ENCODE measurements around the gene POLN. TPM values are rescaled to one million over a fixed set of nuclear protein-coding genes. Genes with fewer than 3 reads are reported as not detected.
A peak's percentile ranks its signal among the peaks of the same experiment; 100 is the strongest.

POLN gene
- polyA plus RNA-seq (ENCODE audit: insufficient read length in 10 of 10), result 1 to 10 TPM; 1.6 to 4.8 (median 2.4) TPM
- long read RNA-seq, donor 1, result 0 reads
- long read RNA-seq, donor 2, result 0 reads
- long read RNA-seq, donor 3, result 0 reads
- long read RNA-seq, donor 4, result 0 reads
- long read RNA-seq, donor 5, result 0 reads
- long read RNA-seq, donor 6, result 0 reads
- long read RNA-seq, donor 7, result 0 reads
- long read RNA-seq, donor 8, result 0 reads
- long read RNA-seq, donor 9, result 0 reads

DNA sequence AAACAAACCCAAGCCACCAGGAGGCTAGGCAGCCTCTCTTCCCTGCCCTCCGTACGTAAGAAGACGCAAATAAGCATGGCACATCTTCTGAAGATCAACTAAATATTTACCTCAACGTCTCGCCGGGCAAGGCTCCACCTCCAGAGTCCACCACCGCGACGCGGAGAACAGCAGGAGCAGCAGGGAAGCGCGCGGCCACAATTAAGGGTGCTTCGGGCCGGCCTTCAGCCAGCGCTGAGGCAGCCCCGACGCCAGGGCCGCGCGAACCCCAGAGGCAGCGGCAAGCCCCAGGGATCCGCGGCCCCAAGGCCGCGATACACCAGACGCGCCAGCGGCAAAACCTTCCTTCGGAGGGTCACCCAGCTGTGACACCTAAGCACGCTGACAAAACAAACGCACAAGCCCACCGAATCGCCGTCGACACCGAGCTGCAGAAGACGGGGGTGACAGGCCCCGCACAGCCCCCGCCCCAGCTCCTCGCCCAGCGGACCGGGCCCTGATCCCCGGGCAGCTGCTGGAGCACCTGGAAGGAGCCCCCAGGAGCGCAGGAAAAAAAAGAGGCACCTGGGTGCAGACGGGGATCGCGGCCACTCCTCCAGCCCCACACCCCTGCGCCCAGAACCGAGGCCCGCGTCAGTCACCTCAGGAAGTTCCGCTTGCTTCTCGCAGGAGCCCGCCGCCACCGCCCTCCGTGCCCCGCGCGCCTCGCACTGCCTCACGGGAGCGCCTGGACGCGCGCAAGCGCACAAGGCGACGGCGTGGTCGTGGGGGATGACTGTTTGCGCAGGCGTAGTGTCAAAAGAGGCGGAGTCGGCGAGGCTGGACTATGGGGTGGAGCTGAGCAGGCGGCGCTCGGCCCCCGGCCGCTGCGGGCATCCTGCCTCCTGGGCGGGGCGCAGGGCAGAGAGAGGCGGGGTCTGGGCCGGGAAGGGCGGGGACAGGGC lies at the start of gene POLN, which contains the start of gene HAUS3:
TSS of gene POLN (minus strand) at position 712 of the 944 bp plus-strand sequence. CDS start 12,890 bp downstream, outside the sequence.
TSS of gene HAUS3 (minus strand) at position 712 of the 944 bp plus-strand sequence. CDS start 1,175 bp downstream, outside the sequence.
- peak; percentile 97 to 99 (median 99) for DNase-seq

DNA sequence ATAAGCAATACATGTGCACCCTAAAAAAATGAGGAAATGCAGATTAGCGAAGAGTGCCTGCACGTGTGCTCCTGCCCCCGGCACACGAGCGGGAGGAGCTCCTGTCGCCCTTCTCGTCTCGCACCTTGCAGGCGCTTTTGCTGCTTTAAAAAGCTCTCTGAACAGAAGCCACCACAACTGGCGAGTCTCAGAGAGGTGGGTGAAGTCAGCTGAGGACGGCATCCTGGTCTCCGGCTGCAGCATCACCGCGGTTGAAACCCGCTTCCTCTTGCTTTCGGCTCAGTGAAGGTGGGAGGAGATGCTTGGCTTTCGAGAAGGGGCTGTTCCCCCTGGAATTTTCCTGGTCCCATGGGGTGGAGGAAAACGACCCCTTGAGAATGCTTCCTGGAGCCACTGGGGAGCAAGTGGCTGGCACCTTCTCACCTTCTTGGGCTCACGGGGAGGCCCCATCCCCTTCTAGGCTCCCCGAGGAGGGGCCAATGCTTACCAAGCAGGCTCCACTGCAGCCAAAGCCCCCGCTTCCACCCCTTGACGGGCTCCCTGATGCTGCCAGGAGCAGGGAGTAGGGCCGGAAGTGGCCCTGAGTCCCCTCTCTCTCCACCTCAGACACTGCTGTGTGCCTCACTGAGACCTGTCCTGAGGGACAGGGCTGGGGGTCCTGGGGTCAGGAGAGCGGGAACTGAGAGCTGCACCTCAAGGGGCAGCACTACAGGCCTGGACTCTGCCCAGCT lies 49.2 kb upstream of the POLN start:
- no peak for DNase-seq

DNA sequence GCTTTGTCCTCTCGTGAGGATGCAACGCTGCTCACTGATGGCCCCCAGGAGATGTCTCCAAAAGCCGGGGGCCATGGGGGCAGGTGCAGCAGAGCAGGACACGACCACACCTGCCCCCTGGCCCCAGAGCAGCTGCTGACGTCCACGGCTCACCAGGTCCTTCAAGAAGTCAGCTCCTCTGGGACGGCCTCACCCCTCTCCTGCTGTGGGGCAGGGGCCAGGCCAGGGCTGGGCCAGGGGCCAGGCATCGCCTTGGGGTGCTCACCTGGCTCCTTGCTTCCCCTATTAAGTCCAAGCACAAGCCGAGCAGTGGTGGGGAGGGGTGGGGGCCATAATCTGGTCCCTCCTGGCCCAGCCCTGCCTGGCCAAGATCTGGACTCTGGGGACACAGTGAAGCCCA lies 48.6 kb upstream of the POLN start:
- DNase-seq, result no peak

DNA sequence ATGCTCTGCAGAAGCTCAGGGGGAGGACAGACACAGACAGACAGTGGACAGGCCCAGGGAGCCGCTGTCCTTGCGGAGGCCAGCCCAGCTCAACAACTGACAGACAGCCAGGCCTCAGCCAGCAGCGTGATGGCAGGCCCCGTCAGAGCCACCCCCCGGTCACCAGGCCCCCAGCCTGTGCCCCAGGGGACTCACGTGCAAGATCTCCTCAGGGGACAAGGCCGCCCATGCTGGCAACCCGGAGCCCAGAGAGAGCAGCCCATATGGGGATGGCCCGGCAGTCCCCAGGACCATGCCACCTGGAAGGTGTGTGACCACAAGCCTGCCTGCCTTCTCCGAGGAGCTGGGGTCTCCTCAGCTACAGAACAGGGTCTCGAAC lies 48.0 kb upstream of the POLN start:
- no peak for DNase-seq

DNA sequence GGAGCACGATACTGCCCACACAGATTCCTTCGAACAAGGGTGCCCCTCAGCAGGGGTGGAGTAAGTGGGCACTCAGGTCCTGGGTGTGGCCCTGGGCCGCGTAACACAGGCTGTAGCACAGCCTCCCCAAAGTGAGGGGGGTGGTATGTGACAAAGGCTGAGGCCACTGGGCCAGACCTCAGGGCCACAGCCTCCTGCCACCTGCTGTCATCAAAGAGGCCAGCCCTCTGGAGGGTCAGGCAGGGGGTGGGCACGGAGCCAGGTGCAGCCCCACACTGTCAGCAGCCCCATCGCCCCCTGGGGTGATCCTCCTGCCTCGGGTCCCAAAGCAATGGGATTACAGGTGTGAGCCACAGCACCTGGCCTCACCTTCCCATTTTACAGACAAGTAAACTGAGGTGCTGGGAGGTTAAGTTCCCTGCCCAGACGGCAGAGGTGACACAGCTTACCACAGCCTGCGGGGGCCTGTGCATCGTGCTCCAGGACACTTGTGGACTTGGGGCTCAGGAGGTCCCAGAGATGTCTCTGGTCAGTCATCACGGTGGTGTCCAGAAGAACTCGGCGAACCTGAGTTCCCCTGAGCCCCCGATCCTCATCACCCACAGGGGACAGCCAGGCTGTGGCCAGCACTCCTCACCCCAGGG lies 47.5 kb upstream of the POLN start:
- DNase-seq, result no peak

DNA sequence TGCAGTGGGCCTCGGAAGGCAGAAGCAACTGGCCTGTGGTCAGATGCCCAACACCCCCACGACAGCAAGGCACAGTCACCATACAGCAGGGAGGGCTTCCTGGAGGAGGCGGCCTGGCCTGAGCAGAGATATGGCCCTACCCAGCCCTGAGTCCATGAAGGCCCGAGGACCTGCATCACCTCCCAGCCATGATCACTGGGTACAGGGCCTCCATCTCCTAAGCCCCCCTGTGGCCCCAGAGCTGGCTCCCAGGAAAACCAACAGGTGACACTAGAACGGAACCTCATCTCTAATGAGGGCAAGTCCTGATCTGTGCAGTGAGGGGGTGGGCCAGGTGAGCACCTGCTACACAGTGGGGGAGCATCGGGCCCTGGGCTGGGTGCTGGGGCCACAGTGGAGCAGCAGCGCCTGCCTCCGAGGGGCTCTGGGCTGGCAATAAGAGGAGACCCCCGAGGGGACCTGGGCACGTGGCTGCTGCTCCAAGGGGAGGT lies 46.2 kb upstream of the POLN start:
- DNase-seq, result no peak

DNA sequence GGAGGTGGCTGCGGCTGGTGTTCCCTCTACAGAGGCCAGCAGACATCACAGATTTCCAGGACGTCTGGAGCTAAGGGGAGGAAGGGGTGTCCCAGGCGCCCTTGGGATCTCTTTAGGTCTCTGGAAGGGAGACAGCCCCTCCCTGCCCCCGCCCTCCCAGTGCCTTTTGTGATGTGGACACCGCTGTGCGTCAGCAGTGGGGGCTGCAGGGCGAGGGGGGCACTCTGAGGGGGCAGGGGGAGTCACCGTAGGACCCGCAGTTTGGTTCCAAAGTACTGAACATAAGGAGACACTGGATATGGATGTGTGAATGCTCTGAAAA lies 45.6 kb upstream of the POLN start:
- DNase-seq, result no peak

DNA sequence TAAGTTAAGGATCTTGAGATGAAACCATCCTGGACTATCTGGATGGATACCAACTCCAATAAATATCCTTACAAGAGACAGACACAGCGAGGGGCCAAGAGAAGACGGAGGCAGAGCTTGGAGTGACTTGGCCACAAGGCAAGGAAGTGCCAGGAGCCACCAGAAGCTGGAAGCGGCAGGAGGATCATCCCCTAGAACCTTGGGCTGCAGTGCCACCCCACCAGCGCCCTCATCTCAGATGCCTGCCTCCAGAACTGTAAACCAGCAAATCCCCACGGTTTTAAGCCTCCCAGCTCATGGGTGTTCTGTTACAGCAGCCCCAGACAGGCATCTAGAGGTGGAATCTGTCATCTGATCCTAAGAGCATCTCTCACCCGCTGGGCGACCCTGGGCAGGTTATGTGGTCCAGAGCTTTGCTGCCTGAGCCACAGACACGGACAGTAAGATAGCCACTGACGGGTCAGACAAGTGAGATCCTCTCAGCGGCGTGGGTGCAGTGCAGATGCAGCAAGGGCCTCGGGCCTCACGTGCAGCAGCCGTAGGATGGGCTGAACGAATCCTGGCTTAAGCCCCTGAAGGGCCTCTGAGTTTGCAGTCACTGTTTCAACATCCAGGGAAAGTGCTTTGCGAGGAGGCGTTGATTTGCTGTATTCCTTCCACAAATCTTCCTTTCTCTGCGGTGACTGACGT lies 45.1 kb upstream of the POLN start:
- DNase-seq, result peak in 1 of 3 donors; percentile 44

DNA sequence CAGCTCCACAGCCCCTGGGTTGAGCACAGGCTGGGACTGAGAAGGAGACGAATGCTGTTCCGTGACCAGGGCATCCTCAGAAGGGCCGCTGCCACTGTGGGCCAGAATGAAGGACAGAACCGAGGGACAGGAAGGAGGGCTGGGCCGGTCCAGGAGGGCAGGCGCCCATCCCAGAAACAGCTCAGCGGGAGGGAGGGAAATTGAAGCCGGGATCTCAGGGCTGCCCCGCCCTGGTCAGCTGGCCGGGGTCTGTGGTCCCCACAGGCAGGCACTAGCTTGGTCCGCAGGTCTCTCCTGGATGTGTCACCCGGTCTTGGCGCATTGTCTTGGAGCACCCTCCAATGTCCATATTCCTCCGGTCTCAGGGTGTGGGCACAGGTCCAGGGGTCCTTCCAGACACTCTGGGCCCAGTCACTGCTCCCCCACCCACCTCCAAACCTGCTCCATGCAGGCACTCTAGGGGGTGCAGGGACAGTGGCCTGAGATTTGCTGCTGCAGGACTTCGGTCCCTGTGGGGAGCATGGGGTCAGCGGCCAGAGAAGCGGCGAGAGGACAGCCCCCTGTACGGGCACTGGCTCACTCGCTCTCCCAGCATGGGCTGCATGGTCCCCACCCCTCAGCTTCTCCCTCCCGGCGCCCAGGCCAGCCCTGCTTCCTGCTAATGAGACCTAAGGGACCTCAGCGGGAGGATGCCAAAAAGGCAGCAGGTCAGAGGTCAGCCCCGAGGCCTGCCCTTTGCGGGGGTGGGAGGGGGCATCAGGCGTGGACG lies 43.9 kb upstream of the POLN start:
- DNase-seq, result no peak

DNA sequence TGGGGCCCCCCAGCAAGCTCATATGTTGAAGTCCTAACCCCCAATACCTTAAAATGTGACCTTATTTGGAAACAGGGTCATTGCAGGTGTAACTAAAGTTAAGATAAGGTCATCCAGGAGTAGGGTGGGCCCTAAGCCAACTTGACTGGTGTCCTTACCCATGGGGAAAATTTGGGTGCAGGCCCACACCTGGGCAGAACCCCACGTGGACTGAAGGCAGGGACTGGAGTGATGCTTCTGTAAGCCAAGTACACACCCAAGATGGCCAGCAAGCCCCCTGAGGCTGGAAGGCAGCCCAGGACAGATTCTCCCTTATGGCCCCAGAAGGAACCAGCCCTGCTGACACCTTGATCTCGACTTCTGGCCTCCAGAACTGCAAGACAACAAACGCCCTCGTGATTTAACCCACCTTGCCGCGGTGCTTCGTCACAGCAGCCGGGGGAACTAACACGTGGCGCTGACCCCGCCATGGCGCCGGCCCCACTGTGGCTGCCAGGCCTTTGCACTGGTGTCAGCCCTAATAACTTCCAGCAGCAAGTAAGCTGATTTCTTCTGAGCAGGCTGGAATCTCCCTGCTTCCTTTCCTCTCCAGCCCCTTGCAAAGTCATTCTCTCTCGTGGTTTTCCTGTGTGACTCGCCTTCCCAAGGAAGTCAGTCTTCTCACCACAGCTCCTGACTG lies 43.2 kb upstream of the POLN start:
- peak in 1 of 3 donors; percentile 17 for DNase-seq

DNA sequence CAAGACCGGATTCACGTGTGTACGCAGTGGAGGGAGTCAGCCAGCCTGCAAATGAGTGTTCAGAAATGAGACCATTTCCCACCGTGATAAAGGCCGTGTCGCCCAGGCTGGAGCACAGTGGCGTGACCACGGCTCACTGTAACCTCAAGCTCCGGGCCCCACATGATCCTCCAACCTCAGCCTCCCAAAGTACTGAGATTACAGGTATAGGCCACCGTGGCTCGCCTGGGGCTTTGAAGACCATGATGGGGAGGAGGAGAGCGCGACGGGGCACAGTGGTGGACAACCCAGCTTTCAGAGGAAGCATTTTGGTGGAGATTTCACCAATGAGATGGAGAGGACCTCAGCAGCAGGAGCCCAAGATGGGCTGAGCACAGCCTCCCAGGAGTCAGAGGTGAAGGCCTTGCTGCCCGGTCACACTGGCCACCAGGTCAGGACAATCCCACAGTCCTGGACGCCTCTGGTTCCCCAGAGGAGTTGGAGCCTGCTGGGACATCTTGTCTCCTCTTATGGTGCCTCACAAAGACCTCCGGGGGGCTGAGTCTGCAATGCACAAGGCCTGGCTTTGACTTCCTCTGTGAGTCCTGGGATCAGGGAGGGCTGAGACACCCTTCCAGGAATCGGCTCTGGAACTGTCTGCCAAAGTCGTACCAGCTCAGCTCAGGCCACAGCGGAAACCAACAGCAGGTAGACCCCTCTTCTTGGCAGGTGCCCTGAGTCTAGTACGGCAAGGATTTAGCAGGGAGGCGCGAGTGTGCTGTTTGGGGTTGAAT lies 42.4 kb upstream of the POLN start:
- DNase-seq, result no peak

DNA sequence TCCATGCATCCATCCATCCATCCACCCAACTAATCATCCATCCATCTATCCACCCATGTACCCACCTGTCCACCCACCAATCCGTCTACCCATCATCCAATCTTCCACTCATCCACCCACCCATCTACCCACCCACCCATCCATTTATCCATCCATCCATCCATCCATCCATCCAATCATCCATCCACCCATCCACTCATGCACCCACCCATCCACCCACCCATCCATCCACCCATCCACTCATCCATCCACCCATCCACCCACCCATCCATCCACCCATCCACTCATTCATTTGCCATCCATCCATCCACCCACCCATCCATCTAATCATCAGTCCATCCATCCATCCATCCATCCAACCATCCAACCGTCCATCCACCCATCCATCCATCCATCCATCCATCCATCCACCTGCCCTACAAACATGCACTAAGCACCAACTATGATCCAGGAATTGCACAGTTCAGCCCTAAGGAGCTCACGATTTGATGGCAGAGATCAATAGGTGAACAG lies 41.3 kb upstream of the POLN start:
- no peak for DNase-seq

DNA sequence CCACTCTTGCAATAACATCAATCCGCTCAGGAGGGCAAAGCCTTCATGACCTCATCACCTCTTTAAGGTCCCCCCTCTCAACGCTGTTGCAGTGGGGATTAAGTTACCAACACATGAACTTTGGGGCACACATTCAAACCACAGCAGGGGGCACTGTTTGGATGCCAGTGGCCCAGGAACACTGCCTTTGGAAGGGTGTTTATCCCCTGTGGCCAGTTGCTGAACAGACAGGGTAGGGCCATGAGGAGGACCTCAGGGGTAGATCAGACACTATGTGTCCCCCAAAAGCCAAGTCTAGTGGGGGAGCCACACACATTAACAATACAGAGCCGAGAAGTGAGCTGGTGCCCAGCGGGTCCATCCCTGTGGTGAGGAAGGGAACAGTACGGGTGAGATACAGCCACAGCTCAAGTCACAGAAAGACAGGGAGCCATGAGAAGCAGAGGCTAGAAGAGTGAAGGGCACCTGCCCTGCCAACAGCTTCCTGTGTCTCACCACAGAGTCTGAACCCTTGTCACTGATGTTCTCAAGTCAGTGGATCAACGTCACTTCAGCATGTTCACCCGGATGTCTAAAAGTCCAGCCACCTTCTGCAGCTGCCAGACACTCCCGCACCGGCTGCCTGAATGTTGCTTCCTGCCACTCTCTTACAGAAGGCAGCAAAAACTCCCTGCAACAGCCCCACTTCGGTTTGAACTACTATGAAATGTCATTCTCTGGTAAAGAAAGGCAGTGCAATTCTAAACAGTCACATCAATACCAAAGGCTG lies 39.8 kb upstream of the POLN start:
- DNase-seq, result no peak

DNA sequence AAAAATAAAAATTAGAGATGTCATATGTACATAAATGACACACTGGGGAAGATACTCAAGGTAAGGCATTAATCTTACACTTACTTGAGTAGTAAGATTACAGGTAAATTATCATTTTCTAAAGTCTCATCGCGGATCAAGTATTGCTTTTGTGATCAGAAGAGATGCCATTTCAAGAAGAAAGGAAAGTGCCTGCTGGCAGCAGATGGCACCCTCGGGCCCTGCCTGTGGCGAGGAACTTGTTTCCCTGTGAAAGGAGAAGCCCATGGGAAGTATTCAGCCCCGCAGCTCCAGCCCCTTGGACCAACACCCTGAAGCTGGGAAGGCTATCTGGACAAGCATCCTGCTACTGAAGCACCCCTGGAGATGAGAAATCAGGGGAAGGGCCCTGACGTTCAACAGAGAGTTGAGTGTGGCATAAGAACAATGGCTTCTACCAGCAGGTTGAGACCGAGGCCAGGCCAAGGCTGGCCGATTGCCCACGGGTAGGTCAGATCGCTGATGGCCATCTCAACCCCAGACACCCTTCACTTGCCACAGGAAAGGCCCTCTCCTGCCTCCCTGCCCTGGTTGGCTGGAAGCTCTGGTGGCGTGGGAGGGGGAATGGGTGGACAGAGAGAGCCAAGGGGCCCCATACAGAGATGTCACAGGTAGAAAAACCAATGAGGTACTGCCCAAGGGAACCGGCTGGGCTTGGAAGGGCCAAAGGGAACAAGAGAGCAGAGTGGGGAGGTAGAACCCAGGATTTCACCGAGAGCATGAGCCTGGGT lies 38.8 kb upstream of the POLN start:
- no peak for DNase-seq

DNA sequence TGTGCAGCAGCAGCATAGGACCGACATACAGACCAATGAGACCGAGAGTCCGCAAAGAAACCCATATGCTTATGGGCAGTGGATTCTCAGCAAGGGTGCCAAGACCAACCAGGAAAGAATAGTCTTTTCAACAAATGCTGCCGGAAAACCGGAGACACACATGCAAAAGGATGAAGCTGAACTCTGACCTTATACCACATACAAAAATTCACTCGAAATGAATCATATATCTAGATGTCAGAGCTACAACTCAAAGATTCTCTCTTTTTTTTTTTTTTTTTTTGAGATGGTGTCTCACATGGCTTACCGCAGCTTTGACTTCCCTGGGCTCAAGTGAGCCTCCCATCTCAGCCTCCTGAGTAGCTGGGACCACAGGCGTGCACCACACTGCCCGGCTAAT lies 36.0 kb upstream of the POLN start:
- no peak for DNase-seq

DNA sequence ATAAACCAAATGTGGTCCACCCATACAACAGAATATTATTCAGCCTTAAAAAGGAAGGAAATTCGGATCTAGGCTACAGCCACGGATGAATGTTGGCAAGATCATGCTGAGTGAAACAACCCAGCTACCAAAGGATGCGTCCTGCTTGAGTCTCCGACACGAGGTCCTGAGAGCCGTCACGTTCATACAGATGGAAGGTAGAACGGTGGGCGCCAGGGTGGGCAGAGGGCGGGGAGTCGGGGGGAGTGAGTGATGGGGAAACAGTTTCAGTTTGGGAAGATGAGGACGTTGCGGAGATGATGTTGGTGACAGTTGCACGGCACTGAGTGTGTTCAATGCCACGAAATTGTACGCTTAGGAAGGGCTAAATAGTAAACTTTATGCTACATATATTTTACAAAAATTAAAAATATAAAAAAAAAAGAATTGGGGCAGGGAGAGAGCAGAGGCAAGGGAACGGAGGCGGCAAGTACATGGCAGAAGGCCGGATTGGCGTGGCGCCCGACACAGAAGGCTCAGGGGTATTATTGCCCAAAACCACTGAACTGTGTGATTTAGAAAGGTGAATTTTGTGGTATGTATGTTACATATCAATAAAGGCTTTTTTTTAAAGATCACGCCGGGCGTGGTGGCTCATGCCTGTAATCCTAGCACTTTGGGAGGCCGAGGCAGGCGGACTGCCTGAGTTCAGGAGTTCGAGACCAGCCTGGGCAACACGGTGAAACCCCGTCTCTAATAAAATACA lies 34.8 kb upstream of the POLN start:
- no peak for DNase-seq
